Heart right ventricle (tissue), 16 donors: Measurements from ENCODE around the gene OTUD4. TPM values are rescaled to one million over a fixed set of nuclear protein-coding genes. Genes with fewer than 3 reads are reported as not detected.
"Not testable (repeated sequence)": the region's sequence is repeated elsewhere in the genome, so short reads cannot be mapped to it uniquely, and the experiment has no call there.

Experiments
- ATAC-seq, 8 donors: fragments of 200-7000 bp; cut with Tn5 transposase; one replicate each; pipeline ENCODE4 v1.9.1; 2020; ENCODE audit warnings: mild to moderate bottlenecking in 8 of 8, moderate library complexity in 8 of 8, moderate number of reproducible peaks in 1 of 8
- DNase-seq, 2 donors: peaks; one replicate each; pipeline ENCODE4 v3.0.0-alpha.2; 2020
- H3K27ac ChIP-seq, 10 donors: fragments of 200-600 bp; sonication (generic) in 2 of 10; one replicate each; pipeline versions ENCODE4 v1.5.0 to v1.8.0; 2020 to 2022; ENCODE audit warnings: mild to moderate bottlenecking in 3 of 10
- H3K27me3 ChIP-seq, 7 donors: fragments of 200-600 bp; one replicate each; pipeline ENCODE4 v1.8.0; 2021 to 2022; ENCODE audit warnings: mild to moderate bottlenecking in 2 of 7
- H3K36me3 ChIP-seq, 9 donors: fragments of 200-600 bp; sonication (generic) in 1 of 9; one replicate each; pipeline versions ENCODE4 v1.5.0 to v1.8.0; 2020 to 2022; ENCODE audit warnings: mild to moderate bottlenecking in 2 of 9
- H3K4me1 ChIP-seq, 9 donors: fragments of 200-600 bp; sonication (generic) in 1 of 9; one replicate each; pipeline versions ENCODE4 v1.5.0 to v1.8.0; 2020 to 2022; ENCODE audit warnings: mild to moderate bottlenecking in 4 of 9
- H3K4me3 ChIP-seq, 10 donors: fragments of 200-600 bp; sonication (generic) in 2 of 10; one replicate each; pipeline versions ENCODE4 v1.5.0 to v1.8.0; 2020 to 2022; ENCODE audit warnings: mild to moderate bottlenecking in 7 of 10, moderate library complexity in 2 of 10
- H3K9me3 ChIP-seq, 11 donors: fragments of 200-600 bp in 10 of 11; sonication (generic) in 2 of 11; one replicate each; pipeline versions ENCODE4 v1.5.0 to v1.8.0; 2013 to 2022; ENCODE audit warnings: mild to moderate bottlenecking in 2 of 11, control low read depth in 1 of 11, moderate library complexity in 1 of 11
- CTCF ChIP-seq, 9 donors: fragments of 200-600 bp; sonication (generic) in 2 of 9; IDR thresholded peaks; one replicate each; pipeline versions ENCODE4 v1.5.0 to v1.8.0; 2021 to 2022; ENCODE audit warnings: antibody characterized with exemption in 9 of 9, mild to moderate bottlenecking in 5 of 9, moderate library complexity in 1 of 9
- WGBS, 2 donors: extraction: QIAGEN DNeasy Blood & Tissue Kit; methylation state at CpG; one replicate each; pipeline ENCODE4 v1.1.7; 2013; ENCODE audit warnings: inconsistent platforms in 1 of 2; 5-methylcytosine and 5-hydroxymethylcytosine counted together
- intact Hi-C, 10 donors: fragments of 100-400 bp; cut with DNase I; formaldehyde crosslinking; loops; one replicate each; pipeline versions ENCODE4 v1.11.1 to v1.14.2; 2022
- long read RNA-seq, 3 donors: library from polyadenylated mRNA; unstranded; transcript quantifications; one replicate each; pipeline ENCODE4 v2.0.0, GENCODE V29; 2020 to 2021
- polyA plus RNA-seq, 2 donors: library from polyadenylated mRNA; stranded (reverse); fragments of 200-250 nt; gene quantifications; one replicate each; pipeline ENCODE4 v1.2.3, GENCODE V29; 2013
- total RNA-seq, 10 donors: library from RNA; stranded (reverse); fragmentation: NEBNext Ultra II Directional in 3 of 10; extraction: Animal tissue kit (Norgen Biotek cat#: 25700) in 3 of 10; gene quantifications; one replicate each; pipeline versions ENCODE4 v1.2.1 to v1.2.4, GENCODE V29; 2021 to 2023
- donor health status: Arrhythmogenic right ventricular cardiomyopathy.
- donor health status: ischemic (EF 13 %, LVEDD 7.1; RV severe dilation, severe dysfunction).
- donor health status: healthy with polysubstance abuse.
- donor health status: DM: no; HTN: yes; CAD: no.
- donor health status: DM: no; HTN: no; CAD: no.
- donor health status: ischemic (EF 25% LVEDD 6.9; RV normal size, moderate dysfunction).
- donor health status: ischemic (EF 25% LVEDD 5.7; RV mildly dilated, moderate dysfunction).
- donor health status: healthy.
- donor health status: DM: yes; HTN: yes; CAD: no.
- donor health status: Ischemic cardiomyopathy.
- donor health status: ischemic (EF 35%, LVEDD 5.7; RV mildly dilated, moderate dysfunction).
- donor health status: nonischemic (EF 11% LVEDD 7.7; RV severe dilation, severe dysfunction).
- donor health status: DM: yes; HTN: yes; CAD: no.
- donor health status: PGD.
- donor health status: ischemic (EF 29% LVEDD 5.4; RV normal size, mild dysfunction).
- donor health status: nonischemic (EF 23%, LVEDD 6.1; RV moderate dilation, normal function).

OTUD4 gene
- total RNA-seq, result 10 to 100 TPM; 22.5 to 36.7 (median 26.9) TPM
- 10 to 100 TPM in 1 of 2 donors, 1 to 10 TPM in 1; 9.3 to 13.2 TPM for polyA plus RNA-seq
- long read RNA-seq, donor 1, full-length matches to known transcripts, result 6 of 22 reads
- long read RNA-seq, donor 1, partial matches to known transcripts, result 6 of 22 reads
- long read RNA-seq, donor 1, other reads (novel, unspliced or antisense), result 10 of 22 reads
- long read RNA-seq, donor 2, full-length matches to known transcripts, result 8 of 15 reads
- long read RNA-seq, donor 2, partial matches to known transcripts, result 2 of 15 reads
- long read RNA-seq, donor 2, other reads (novel, unspliced or antisense), result 5 of 15 reads
- long read RNA-seq, donor 3, full-length matches to known transcripts, result 4 of 20 reads
- long read RNA-seq, donor 3, partial matches to known transcripts, result 6 of 20 reads
- long read RNA-seq, donor 3, other reads (novel, unspliced or antisense), result 10 of 20 reads

GRCh38 chr4:145180298-145181090 lies at the start of gene OTUD4:
Gene OTUD4 (minus strand): TSS chr4:145180589. CDS start chr4:145179973, 616 bp downstream.
- 0 to 1% methylated on average over 75 to 94 of the region's 94 CpGs for WGBS, 2 donors
- DNase-seq, result peak; percentile 94 to 96
- Histone ChIP-seq H3K27me3 (no peaks in the 10 kb centered on the region), H3K9me3 (no peaks in the 10 kb centered on the region), H3K4me3 (peak within 1 kb of the TSS; percentile 60 to 91 (median 84)), H3K36me3 (no peaks in the 10 kb centered on the region), H3K4me1 (peaks cover 4 to 45% (median 28%) of the 10 kb centered on the region in 9 donors), H3K27ac (peak within 1 kb of the TSS; percentile 92 to 99 (median 97))
- peak; percentile 96 to 98 (median 97) for ATAC-seq
- intact Hi-C loops, result loop anchor here in 2 of 10 donors (5.0 kb wide), 2 partner anchors 302 to 437 kb away; partner anchors contain the start of genes MMAA (in 1 of the 2) and SMAD1 (in 1 of the 2)
- peak in 4 of 9 donors; percentile 27 to 37 (median 32) for TF ChIP-seq CTCF (IDR thresholded peaks at IDR 0.05)

- H3K9me3 ChIP-seq, result peaks cover 0 to 10% (median 0%) of the 10 kb centered on the region in 11 donors
- H3K27me3 ChIP-seq, DNase-seq, H3K4me1 ChIP-seq, H3K27ac ChIP-seq, intact Hi-C loops, H3K36me3 ChIP-seq, H3K4me3 ChIP-seq, ATAC-seq: not testable (repeated sequence)
- 84 to 90% methylated on average over 7 of the region's 7 CpGs for WGBS, 2 donors
Observed at GRCh38 chr4:145223228-145223627, 42.8 kb upstream of the OTUD4 start.

GRCh38 chr4:145221529-145221928 lies 41.1 kb upstream of the OTUD4 start:
- ATAC-seq, H3K27ac ChIP-seq, H3K27me3 ChIP-seq, H3K36me3 ChIP-seq, intact Hi-C loops, H3K4me3 ChIP-seq, DNase-seq: not testable (repeated sequence)
- peaks cover 0 to 10% (median 0%) of the 10 kb centered on the region in 11 donors for H3K9me3 ChIP-seq
- 92% methylated on average over 5 of the region's 5 CpGs for WGBS, 2 donors
- H3K4me1 ChIP-seq, result peaks cover 0 to 18% (median 5%) of the 10 kb centered on the region in 9 donors

GRCh38 chr4:145219090-145219489 lies 38.7 kb upstream of the OTUD4 start:
- H3K27ac ChIP-seq, result no peak overlapping the region
- peaks cover 0 to 7% (median 0%) of the 10 kb centered on the region in 11 donors for H3K9me3 ChIP-seq
- no peaks in the 10 kb centered on the region for H3K36me3 ChIP-seq
- intact Hi-C loops, result loop anchor here in 7 of 10 donors (5.0 to 10.0 kb wide), 5 partner anchors 64 to 398 kb away; partner anchors contain the start of gene MMAA (in 3 of the 7)
- no peaks in the 10 kb centered on the region for H3K27me3 ChIP-seq
- DNase-seq, result no peak
- WGBS, 2 donors, result 85% methylated on average over 2 of the region's 2 CpGs
- peaks cover 0 to 18% (median 5%) of the 10 kb centered on the region in 9 donors for H3K4me1 ChIP-seq
- no peak for ATAC-seq
- no peak for TF ChIP-seq CTCF (IDR thresholded peaks at IDR 0.05)
- H3K4me3 ChIP-seq, result no peak overlapping the region

GRCh38 chr4:145218251-145218650 lies 37.9 kb upstream of the OTUD4 start:
- intact Hi-C loops, result loop anchor here in 7 of 10 donors (5.0 to 10.0 kb wide), 5 partner anchors 63 to 399 kb away; partner anchors contain the start of gene MMAA (in 3 of the 7)
- H3K27me3 ChIP-seq, result no peaks in the 10 kb centered on the region
- no peak overlapping the region for H3K4me3 ChIP-seq
- H3K4me1 ChIP-seq, result peaks cover 0 to 18% (median 5%) of the 10 kb centered on the region in 9 donors
- H3K36me3 ChIP-seq, result no peaks in the 10 kb centered on the region
- TF ChIP-seq CTCF (IDR thresholded peaks at IDR 0.05), result no peak
- DNase-seq (peak in 1 of 2 donors; percentile 9), ATAC-seq (peak in 6 of 8 donors; percentile 24 to 74 (median 49))
- peaks cover 0 to under 1% (median 0%) of the 10 kb centered on the region in 11 donors for H3K9me3 ChIP-seq
- WGBS, 2 donors, result 42 to 46% methylated on average over 3 of the region's 3 CpGs
- H3K27ac ChIP-seq, result no peak overlapping the region
